ENCODE measurements around the gene SLC25A46. TPM values are rescaled to one million over a fixed set of nuclear protein-coding genes. Genes with fewer than 3 reads are reported as not detected.
"Not testable (repeated sequence)": the region's sequence is repeated elsewhere in the genome, so short reads cannot be mapped to it uniquely, and the experiment has no call there.

SLC25A46 gene
- total RNA-seq, 1 donor from 2014 or later, result 39.0 TPM

GRCh38 chr5:110727025-110727314 is 11.8 kb upstream of the SLC25A46 start:
- ATAC-seq (peak; percentile 56), DNase-seq (no peak)
- H3K27me3 ChIP-seq, result no peaks in the 10 kb centered on the region
- no peaks in the 10 kb centered on the region for H3K9me3 ChIP-seq
- no peaks in the 10 kb centered on the region for H3K36me3 ChIP-seq
- no peaks in the 10 kb centered on the region for H3K4me1 ChIP-seq
- peak overlapping the region; percentile 54 for H3K4me3 ChIP-seq
- intact Hi-C loops (cut with DNase I), result no loop called here
- peak; percentile 14 for TF ChIP-seq CTCF (IDR thresholded peaks at IDR 0.05)
- H3K27ac ChIP-seq, result no peak overlapping the region

DNA sequence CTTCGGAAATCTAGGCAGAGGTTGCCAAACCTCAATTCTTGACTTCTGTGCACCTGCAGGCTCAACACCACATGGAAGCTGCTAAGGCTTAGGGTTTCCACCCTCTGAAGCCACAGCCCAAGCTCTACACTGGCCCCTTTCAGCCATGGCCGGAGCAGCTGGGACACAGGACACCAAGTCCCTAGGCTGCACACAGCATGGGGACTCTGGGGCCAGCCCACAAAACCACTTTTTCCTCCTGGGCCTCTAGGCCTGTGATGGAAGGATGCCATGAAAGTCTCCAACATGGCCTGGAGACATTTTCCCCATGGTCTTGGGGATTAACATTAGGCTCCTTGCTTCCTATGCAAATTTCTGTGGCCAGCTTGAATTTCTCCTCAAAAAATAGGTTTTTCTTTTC is 7.3 kb upstream of the SLC25A46 start:
- H3K27me3 ChIP-seq; H3K27ac ChIP-seq; H3K9me3 ChIP-seq; H3K4me3 ChIP-seq; ATAC-seq; H3K4me1 ChIP-seq; DNase-seq; intact Hi-C loops (cut with DNase I); H3K36me3 ChIP-seq: not testable (repeated sequence)

DNA sequence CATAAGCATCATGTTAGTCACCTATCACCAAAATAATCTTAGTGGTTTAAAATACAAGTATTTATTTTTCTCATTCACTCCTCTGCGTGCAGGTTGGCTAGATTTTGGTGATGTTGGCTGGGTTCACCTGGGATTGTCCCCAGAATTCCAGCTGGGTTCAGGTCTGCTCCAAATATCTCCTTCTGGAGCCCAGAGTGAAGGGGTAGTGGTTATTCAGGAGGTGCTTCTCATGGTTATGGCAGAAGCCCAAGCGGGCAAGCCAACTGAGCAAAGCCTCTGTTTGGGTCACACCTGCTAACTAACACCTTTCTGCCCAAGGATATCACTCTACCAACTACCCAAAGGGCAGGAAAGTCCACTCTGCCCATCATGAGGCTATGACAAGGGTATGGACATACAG is 4.7 kb upstream of the SLC25A46 start:
- Histone ChIP-seq H3K36me3 (no peaks in the 10 kb centered on the region), H3K4me3 (no peak overlapping the region), H3K4me1 (no peaks in the 10 kb centered on the region), H3K9me3 (no peaks in the 10 kb centered on the region), H3K27me3 (no peaks in the 10 kb centered on the region), H3K27ac (no peak overlapping the region)
- no peak for TF ChIP-seq CTCF (IDR thresholded peaks at IDR 0.05)
- ATAC-seq, result no peak
- intact Hi-C loops (cut with DNase I), result no loop called here
- no peak for DNase-seq

GRCh38 chr5:110735556-110735955 is 3.3 kb upstream of the SLC25A46 start:
- H3K27ac ChIP-seq, result no peak overlapping the region
- H3K36me3 ChIP-seq, result no peaks in the 10 kb centered on the region
- intact Hi-C loops (cut with DNase I), result no loop called here
- DNase-seq (no peak), ATAC-seq (no peak)
- H3K4me1 ChIP-seq, result peaks cover 5% of the 10 kb centered on the region
- no peaks in the 10 kb centered on the region for H3K9me3 ChIP-seq
- no peak for TF ChIP-seq CTCF (IDR thresholded peaks at IDR 0.05)
- H3K27me3 ChIP-seq, result no peaks in the 10 kb centered on the region
- no peak overlapping the region for H3K4me3 ChIP-seq

DNA sequence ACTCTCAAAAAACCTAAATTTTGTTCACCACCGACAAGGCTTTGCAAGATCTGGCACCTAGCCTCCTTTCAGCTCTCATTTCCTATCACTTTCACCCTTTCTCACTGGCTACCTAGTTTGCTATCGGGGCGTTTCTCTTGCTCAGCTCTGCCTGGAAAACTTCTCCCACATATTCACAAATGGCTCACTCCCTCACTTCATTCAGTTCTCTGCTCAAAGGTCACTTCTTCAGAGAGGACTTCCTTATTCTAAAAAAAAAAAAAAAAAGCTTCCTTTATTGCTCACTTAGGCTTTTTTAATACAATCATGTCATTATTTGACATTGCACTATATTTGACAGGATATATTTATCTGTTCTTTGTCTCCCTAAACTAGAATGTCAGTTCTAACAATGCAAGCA is 2.1 kb upstream of the SLC25A46 start:
- no peak overlapping the region for H3K4me3 ChIP-seq
- no peak for TF ChIP-seq CTCF (IDR thresholded peaks at IDR 0.05)
- H3K9me3 ChIP-seq, result no peaks in the 10 kb centered on the region
- H3K27me3 ChIP-seq, result no peaks in the 10 kb centered on the region
- H3K36me3 ChIP-seq, result no peaks in the 10 kb centered on the region
- no peak overlapping the region for H3K27ac ChIP-seq
- DNase-seq (no peak), ATAC-seq (no peak)
- intact Hi-C loops (cut with DNase I), result no loop called here
- peaks cover 5% of the 10 kb centered on the region for H3K4me1 ChIP-seq

- Histone ChIP-seq H3K4me1 (peaks cover 5% of the 10 kb centered on the region), H3K4me3 (peak overlapping the region; percentile 80), H3K27ac (peak overlapping the region; percentile 91), H3K9me3 (no peaks in the 10 kb centered on the region), H3K36me3 (no peaks in the 10 kb centered on the region), H3K27me3 (no peaks in the 10 kb centered on the region)
- DNase-seq, result no peak
- ATAC-seq, result peak; percentile 69
- intact Hi-C loops (cut with DNase I), result no loop called here
- TF ChIP-seq CTCF (IDR thresholded peaks at IDR 0.05), result no peak
These were observed 350 bp upstream of the SLC25A46 start for GRCh38 chr5:110738503-110738811.
